SK-N-SH treated with all-trans-retinoic acid at 6 μM for 48 hours (cell line): Measurements from ENCODE around the gene DNAH3.

Experiments
- ESRRG ChIP-seq: fragments of 250-450 bp; sonication (Bioruptor Pico); IDR thresholded peaks from 2 replicates; pipeline ENCODE4 v1.6.1; 2021; ENCODE audit warnings: mild to moderate bottlenecking
- ISL1 ChIP-seq: fragments of 250-450 bp; sonication (Bioruptor Pico); IDR thresholded peaks from 2 replicates; pipeline ENCODE4 v2.1.2; 2022; ENCODE audit warnings: mild to moderate bottlenecking, moderate library complexity
- OSR1 ChIP-seq: fragments of 250-450 bp; sonication (Bioruptor Pico); IDR thresholded peaks from 2 replicates; pipeline ENCODE4 v1.8.0; 2022; ENCODE audit warnings: moderate library complexity, mild to moderate bottlenecking, inconsistent platforms
- TOX ChIP-seq: fragments of 250-450 bp; sonication (Bioruptor Pico); IDR thresholded peaks from 2 replicates; pipeline ENCODE4 v1.8.0; 2021; ENCODE audit warnings: mild to moderate bottlenecking, moderate library complexity, borderline replicate concordance

- TF ChIP-seq TOX (CRISPR knock-in tag) (no peak), ISL1 (CRISPR knock-in tag) (no peak), ESRRG (CRISPR knock-in tag) (no peak), OSR1 (CRISPR knock-in tag) (no peak)
These were observed 34.2 kb upstream of the DNAH3 start for GRCh38 chr16:21184834-21185233.
